Liver (tissue), 9 donors: ENCODE results near the gene RARRES1. TPM values are rescaled to one million over a fixed set of nuclear protein-coding genes. Genes with fewer than 3 reads are reported as not detected.

Experiments
- DNase-seq: peaks from one replicate; pipeline ENCODE4 v3.0.0-alpha.2; 2017; ENCODE audit warnings: low spot score
- H3K27ac ChIP-seq, 2 donors: one replicate each; pipeline ENCODE4 v1.7.0; 2013; ENCODE audit warnings: inconsistent platforms in 2 of 2, low read length in 2 of 2, control low read depth in 1 of 2, low read depth in 1 of 2, mild to moderate bottlenecking in 1 of 2
- H3K27me3 ChIP-seq, 4 donors: one replicate each; pipeline versions ENCODE4 v1.6.1 to v1.7.0; 2013; ENCODE audit warnings: low read length in 3 of 4, inconsistent platforms in 1 of 4, mild to moderate bottlenecking in 1 of 4, moderate library complexity in 1 of 4; ENCODE audit not compliant: control insufficient read depth in 4 of 4, insufficient read depth in 4 of 4
- H3K36me3 ChIP-seq, 4 donors: one replicate each; pipeline versions ENCODE4 v1.6.1 to v1.7.0; 2013; ENCODE audit warnings: low read length in 3 of 4, mild to moderate bottlenecking in 3 of 4, low read depth in 1 of 4, moderate library complexity in 1 of 4; ENCODE audit not compliant: control insufficient read depth in 4 of 4, insufficient read depth in 3 of 4
- H3K4me1 ChIP-seq, 4 donors: one replicate each; pipeline versions ENCODE4 v1.6.1 to v1.7.0; 2013; ENCODE audit warnings: low read length in 3 of 4, mild to moderate bottlenecking in 3 of 4, moderate library complexity in 1 of 4; ENCODE audit not compliant: control insufficient read depth in 4 of 4, insufficient read depth in 4 of 4
- H3K4me3 ChIP-seq, 3 donors: one replicate each; pipeline versions ENCODE4 v1.6.1 to v1.7.0; 2013; ENCODE audit warnings: low read length in 3 of 3, control low read depth in 1 of 3, low read depth in 1 of 3, mild to moderate bottlenecking in 1 of 3
- H3K9ac ChIP-seq, 2 donors: one replicate each; pipeline ENCODE4 v1.7.0; 2013; ENCODE audit warnings: low read length in 2 of 2, mild to moderate bottlenecking in 2 of 2, moderate library complexity in 2 of 2, control low read depth in 1 of 2, low read depth in 1 of 2
- H3K9me3 ChIP-seq, 4 donors: one replicate each; pipeline versions ENCODE4 v1.6.1 to v1.7.0; 2013; ENCODE audit warnings: low read length in 3 of 4; ENCODE audit not compliant: control insufficient read depth in 4 of 4
- ATF3 ChIP-seq: IDR thresholded peaks from 2 replicates; pipeline ENCODE4 v1.6.1; 2016; ENCODE audit warnings: antibody characterized with exemption
- CTCF ChIP-seq: fragments of 150-350 bp; IDR thresholded peaks from 2 replicates; pipeline ENCODE4 v1.5.1; 2017; ENCODE audit warnings: improper control_type of control experiment, low read depth, low read length; ENCODE audit not compliant: missing input control
- EGR1 ChIP-seq, 2 donors: IDR thresholded peaks; 2 replicates each; pipeline ENCODE4 v1.6.1; 2016 to 2018; ENCODE audit warnings: antibody characterized with exemption in 2 of 2, low read depth in 2 of 2
- FOXA1 ChIP-seq: IDR thresholded peaks from 2 replicates; pipeline ENCODE4 v1.6.1; 2016; ENCODE audit warnings: antibody characterized with exemption
- FOXA2 ChIP-seq: IDR thresholded peaks from 2 replicates; pipeline ENCODE4 v1.6.1; 2016; ENCODE audit warnings: antibody characterized with exemption
- GABPA ChIP-seq, 2 donors: IDR thresholded peaks in 1 of 2; conservative IDR thresholded peaks in 1 of 2; 2 replicates each; pipeline ENCODE4 v1.6.1; 2016; ENCODE audit warnings: antibody characterized with exemption in 2 of 2, mild to moderate bottlenecking in 1 of 2, moderate library complexity in 1 of 2
- HNF4A ChIP-seq, 2 donors: conservative IDR thresholded peaks; 2 replicates each; pipeline ENCODE4 v1.6.1; 2016; ENCODE audit warnings: antibody characterized with exemption in 2 of 2, mild to moderate bottlenecking in 2 of 2
- HNF4G ChIP-seq: IDR thresholded peaks from 2 replicates; pipeline ENCODE4 v1.6.1; 2016; ENCODE audit warnings: antibody characterized with exemption
- JUND ChIP-seq, 2 donors: IDR thresholded peaks; 2 replicates each; pipeline ENCODE4 v1.6.1; 2016; ENCODE audit warnings: antibody characterized with exemption in 2 of 2
- MAX ChIP-seq: IDR thresholded peaks from 2 replicates; pipeline ENCODE4 v1.6.1; 2016; ENCODE audit warnings: antibody characterized with exemption
- NR2F2 ChIP-seq: IDR thresholded peaks from 2 replicates; pipeline ENCODE4 v1.6.1; 2016; ENCODE audit warnings: antibody characterized with exemption
- RAD21 ChIP-seq, 2 donors: IDR thresholded peaks; 2 replicates each; pipeline ENCODE4 v1.6.1; 2016; ENCODE audit warnings: antibody characterized with exemption in 2 of 2, mild to moderate bottlenecking in 2 of 2
- REST ChIP-seq: IDR thresholded peaks from 2 replicates; pipeline ENCODE4 v1.6.1; 2016; ENCODE audit warnings: antibody characterized with exemption, mild to moderate bottlenecking
- RXRA ChIP-seq, 2 donors: IDR thresholded peaks; 2 replicates each; pipeline ENCODE4 v1.6.1; 2017 to 2018; ENCODE audit warnings: antibody characterized with exemption in 2 of 2, mild to moderate bottlenecking in 1 of 2
- SP1 ChIP-seq: IDR thresholded peaks from 2 replicates; pipeline ENCODE4 v1.6.1; 2018; ENCODE audit warnings: antibody characterized with exemption, mild to moderate bottlenecking
- TAF1 ChIP-seq: conservative IDR thresholded peaks from 2 replicates; pipeline ENCODE4 v1.6.1; 2016; ENCODE audit warnings: antibody characterized with exemption, mild to moderate bottlenecking
- YY1 ChIP-seq: IDR thresholded peaks from 2 replicates; pipeline ENCODE4 v1.6.1; 2016; ENCODE audit warnings: antibody characterized with exemption, mild to moderate bottlenecking
- ZBTB33 ChIP-seq: IDR thresholded peaks from 2 replicates; pipeline ENCODE4 v1.6.1; 2016; ENCODE audit warnings: antibody characterized with exemption
- WGBS: extraction: QIAGEN DNeasy Blood & Tissue Kit; methylation state at CpG from one replicate; pipeline ENCODE4 v1.1.7; 2013; 5-methylcytosine and 5-hydroxymethylcytosine counted together
- polyA plus RNA-seq, 2 donors: library from polyadenylated mRNA; stranded (reverse) in 1 of 2; unstranded in 1 of 2; fragments of 200-250 nt in 1 of 2; fragments of >200 nt in 1 of 2; fragmentation: Nextera tagmentation in 1 of 2; extraction: Ambion mirVana in 1 of 2; gene quantifications; one replicate each; pipeline versions ENCODE4 v1.2.1 to v1.2.3, GENCODE V29; 2013 to 2015
- total RNA-seq, 2 donors: library from RNA; depleted of rRNA; stranded (reverse); fragments of >200 nt; gene quantifications; one replicate each; pipeline ENCODE4 v1.2.3, GENCODE V29; 2014
- donor health status: healthy.
- donor health status: healthy.
- donor health status: healthy.
- donor health status: healthy.
- donor health status: healthy.

RARRES1 gene
- total and polyA plus RNA-seq, 4 donors: 0.92 to 6.9 (median 2.4) TPM

GRCh38 chr3:158702815-158703481 is 29.3 kb downstream of the RARRES1 start:
- Histone ChIP-seq H3K9ac (no peak overlapping the region), H3K27ac (no peak overlapping the region), H3K4me1 (no peaks in the 10 kb centered on the region), H3K36me3 (peaks cover 0 to 3% (median 2%) of the 10 kb centered on the region in 4 donors), H3K27me3 (no peaks in the 10 kb centered on the region), H3K4me3 (no peak overlapping the region), H3K9me3 (no peaks in the 10 kb centered on the region)
- 82% methylated on average over 4 of the region's 4 CpGs for WGBS
- TF ChIP-seq RAD21 (IDR thresholded peaks at IDR 0.05): no peak
- no peak for TF ChIP-seq FOXA2
- TF ChIP-seq SP1: no peak
- no peak for TF ChIP-seq RXRA (IDR thresholded peaks at IDR 0.05)
- TF ChIP-seq YY1: no peak
- TF ChIP-seq ZBTB33: no peak
- no peak for TF ChIP-seq NR2F2
- TF ChIP-seq EGR1 (IDR thresholded peaks at IDR 0.05; ENCODE audit: low read depth in 2 of 2): no peak
- no peak for TF ChIP-seq GABPA (IDR thresholded peaks at IDR 0.05 in 1 of 2, conservative IDR thresholded peaks at IDR 0.05 in 1 of 2)
- TF ChIP-seq TAF1: no peak
- DNase-seq: no peak

- Histone ChIP-seq H3K4me3 (no peak overlapping the region), H3K9me3 (no peaks in the 10 kb centered on the region), H3K4me1 (no peaks in the 10 kb centered on the region), H3K27me3 (no peaks in the 10 kb centered on the region), H3K36me3 (peaks cover 0 to 3% (median 2%) of the 10 kb centered on the region in 4 donors), H3K27ac (no peak overlapping the region), H3K9ac (no peak overlapping the region)
- TF ChIP-seq GABPA (IDR thresholded peaks at IDR 0.05 in 1 of 2, conservative IDR thresholded peaks at IDR 0.05 in 1 of 2) (no peak), TAF1 (no peak), REST (no peak), HNF4G (no peak), SP1 (no peak), JUND (IDR thresholded peaks at IDR 0.05) (no peak), RXRA (IDR thresholded peaks at IDR 0.05) (no peak), MAX (no peak), CTCF (no peak), HNF4A (conservative IDR thresholded peaks at IDR 0.05) (no peak), FOXA2 (no peak), YY1 (no peak), FOXA1 (no peak), ATF3 (no peak), EGR1 (IDR thresholded peaks at IDR 0.05; ENCODE audit: low read depth in 2 of 2) (no peak), ZBTB33 (no peak), NR2F2 (no peak), RAD21 (IDR thresholded peaks at IDR 0.05) (no peak)
- DNase-seq: no peak
- 94% methylated on average over 4 of the region's 4 CpGs for WGBS
These were observed 30.7 kb downstream of the RARRES1 start for GRCh38 chr3:158701420-158702065.
